Measurements from ENCODE around the gene GNS.

GRCh38 chr12:64681200-64682052 lies 77.8 kb downstream of the GNS start:
- TF ChIP-seq CTCF (IDR thresholded peaks at IDR 0.05; ENCODE audit: extremely low read depth in 1 of 2, insufficient read depth in 1 of 2, low read depth in 1 of 2, low read length in 2 of 2): no peak
- no peak for TF ChIP-seq POLR2A (IDR thresholded peaks at IDR 0.05; ENCODE audit: low read depth, low read length)
- no peak for TF ChIP-seq EZH2 (IDR thresholded peaks at IDR 0.05; ENCODE audit: borderline replicate concordance, low read depth, low read length, severe bottlenecking)

Measured in endothelial cell of umbilical vein (primary cell).